GM12878 (cell line): ENCODE results near the gene HTR3E. TPM values are rescaled to one million over a fixed set of nuclear protein-coding genes. Genes with fewer than 3 reads are reported as not detected.

Experiments used
- ATAC-seq: fragments of 200-7000 bp; cut with Tn5 transposase; 3 replicates; pipeline ENCODE4 v1.9.1; 2020; ENCODE audit warnings: mild to moderate bottlenecking, moderate library complexity
- BruUV-seq: library from RNA; stranded (reverse); fragments of 400-500 nt; replicated peaks from 2 replicates; lab custom pipeline; 2021; lab: Mats Ljungman, UMichigan
- CTCF ChIA-PET: fragments of 300-600 bp; sonication (Branson Sonifier 250); formaldehyde crosslinking; extraction: SDS; loops from one replicate; lab custom pipeline; 2021; ENCODE audit warnings: inconsistent platforms; lab: Yijun Ruan, JAX
- POLR2A ChIA-PET: fragments of 350-600 bp; formaldehyde crosslinking; extraction: SDS; loops from one replicate; lab custom pipeline; 2021; ENCODE audit warnings: inconsistent platforms; lab: Charles Lee
- RAD21 ChIA-PET: fragments of 300-600 bp; sonication (Branson Sonifier 250); formaldehyde crosslinking; loops from one replicate; lab custom pipeline; 2023; ENCODE audit warnings: antibody characterized with exemption; ENCODE audit not compliant: unreplicated experiment; lab: Charles Lee
- SMC1A ChIA-PET: fragments of 300-600 bp; sonication (Branson Sonifier 250); formaldehyde crosslinking; loops from one replicate; lab custom pipeline; 2023; ENCODE audit not compliant: unreplicated experiment, uncharacterized antibody; lab: Charles Lee
- DNase-seq: peaks from one replicate; pipeline ENCODE4 v3.0.0-alpha.2; 2011; ENCODE audit warnings: low read depth, low spot score
- FAIRE-seq: peaks from 3 replicates; lab custom pipeline; 2011; peaks lifted over from hg19 to GRCh38; lab: Jason Lieb, UNC
- H2AFZ ChIP-seq: 2 replicates; pipeline ENCODE4 v1.6.0; 2011; ENCODE audit warnings: low read depth, low read length, control low read depth; ENCODE audit not compliant: control insufficient read depth
- H3K27ac ChIP-seq: 2 replicates; pipeline ENCODE4 v1.5.1; 2011; ENCODE audit warnings: control low read depth; ENCODE audit not compliant: control insufficient read depth, insufficient read depth
- H3K27me3 ChIP-seq, 2 experiments: replicated peaks in 1 of 2; 2 replicates each; pipeline versions ENCODE4 v1.6.0 to v1.6.1; 2011; ENCODE audit warnings: low read length in 1 of 2; ENCODE audit not compliant: control insufficient read depth in 2 of 2, insufficient read depth in 2 of 2
- H3K36me3 ChIP-seq, 2 experiments: 2 replicates each; pipeline ENCODE4 v1.5.1; 2011; ENCODE audit warnings: low read length in 1 of 2; ENCODE audit not compliant: control insufficient read depth in 2 of 2, insufficient read depth in 2 of 2
- H3K4me1 ChIP-seq: 2 replicates; pipeline ENCODE4 v1.6.1; 2011; ENCODE audit warnings: mild to moderate bottlenecking, low read length, moderate library complexity, mixed read lengths; ENCODE audit not compliant: control insufficient read depth, insufficient read depth
- H3K4me2 ChIP-seq: 2 replicates; pipeline ENCODE4 v1.6.0; 2011; ENCODE audit warnings: control low read depth; ENCODE audit not compliant: control insufficient read depth, insufficient read depth
- H3K4me3 ChIP-seq: fragments of 200-600 bp; sonication (generic); 2 replicates; pipeline ENCODE4 v1.5.1; 2016
- H3K79me2 ChIP-seq: 2 replicates; pipeline ENCODE4 v1.6.0; 2011; ENCODE audit warnings: low read length; ENCODE audit not compliant: control insufficient read depth, insufficient read depth
- H3K9ac ChIP-seq: 2 replicates; pipeline ENCODE4 v1.8.0; 2011; ENCODE audit warnings: low read length, control low read depth, mixed read lengths; ENCODE audit not compliant: control insufficient read depth, insufficient read depth
- H3K9me3 ChIP-seq: replicated peaks from 3 replicates; pipeline ENCODE4 v1.5.1; 2011; ENCODE audit warnings: mild to moderate bottlenecking, low read length; ENCODE audit not compliant: control insufficient read depth, insufficient read depth
- H4K20me1 ChIP-seq: 2 replicates; pipeline ENCODE4 v1.6.0; 2011; ENCODE audit not compliant: control insufficient read depth, insufficient read depth
- IRF4 ChIP-seq: IDR thresholded peaks from 2 replicates; pipeline ENCODE4 v1.6.1; 2011; ENCODE audit warnings: low read depth, low read length
- NR2C1 ChIP-seq: fragments of 450-650 bp; IDR thresholded peaks from 2 replicates; pipeline ENCODE4 v1.6.1; 2017; ENCODE audit warnings: antibody characterized with exemption, mild to moderate bottlenecking, moderate library complexity
- PAX5 ChIP-seq: IDR thresholded peaks from 2 replicates; pipeline ENCODE4 v1.6.1; 2011; ENCODE audit warnings: low read depth, low read length, borderline replicate concordance
- RBBP5 ChIP-seq: fragments of 200-600 bp; sonication (generic); conservative IDR thresholded peaks from 2 replicates; pipeline ENCODE4 v1.6.1; 2016
- SIN3A ChIP-seq: IDR thresholded peaks from 2 replicates; pipeline ENCODE4 v1.6.1; 2012; ENCODE audit warnings: low read depth, low read length, improper control_type of control experiment
- SMC3 ChIP-seq: IDR thresholded peaks from 2 replicates; pipeline ENCODE4 v1.6.1; 2011; ENCODE audit warnings: low read length, improper control_type of control experiment, borderline replicate concordance
- STAT1 ChIP-seq: fragments of 450-650 bp; conservative IDR thresholded peaks from 2 replicates; pipeline ENCODE4 v1.6.1; 2014; ENCODE audit warnings: antibody characterized with exemption, mild to moderate bottlenecking
- TBL1XR1 ChIP-seq: IDR thresholded peaks from 2 replicates; pipeline ENCODE4 v1.6.1; 2012; ENCODE audit warnings: low read depth, low read length, improper control_type of control experiment
- TCF7 ChIP-seq: IDR thresholded peaks from 2 replicates; pipeline ENCODE4 v1.6.1; 2014; ENCODE audit warnings: antibody characterized with exemption, borderline replicate concordance
- WGBS: methylation state at CpG from one replicate; pipeline ENCODE4 v1.1.6; 2016; ENCODE audit warnings: low lambda C conversion rate; ENCODE audit not compliant: insufficient replicate concordance, insufficient coverage; ENCODE audit errors: missing lambda C conversion rate; 5-methylcytosine and 5-hydroxymethylcytosine counted together
- in situ Hi-C: fragments of 300-500 bp; cut with MboI; formaldehyde crosslinking; loops from 9 replicates; pipeline ENCODE4 v1.14.3; 2018; ENCODE audit warnings: mixed read lengths
- intact Hi-C: fragments of 100-400 bp; cut with micrococcal nuclease; formaldehyde crosslinking; loops from one replicate; pipeline ENCODE4 v1.14.2; 2022; ENCODE audit not compliant: unreplicated experiment
- polyA plus RNA-seq, 11 experiments: library from polyadenylated mRNA; depleted of rRNA in 4 of 11; unstranded in 6 of 11; stranded (reverse) in 5 of 11; fragments of >200 nt; fragmentation: Nextera tagmentation in 4 of 11; fragmentation: Illumina TruSeq in 1 of 11; extraction: Ambion mirVana in 4 of 11; extraction: Trizol in 1 of 11; gene quantifications; 1 replicate in 1 of 11; 2 replicates in 10 of 11; pipeline versions ENCODE4 v1.2.1 to v1.2.3, GENCODE V29; 2011 to 2016; ENCODE audit warnings: inconsistent platforms in 2 of 11, missing spikeins in 2 of 11, low read depth in 1 of 11
- total RNA-seq, 4 experiments: library from RNA; depleted of rRNA in 3 of 4; stranded (reverse); fragments of >200 nt in 3 of 4; fragmentation: Illumina TruSeq in 1 of 4; extraction: Trizol in 1 of 4; gene quantifications; 2 replicates each; pipeline versions ENCODE4 v1.2.1 to v1.2.3, GENCODE V29; 2013 to 2021
- TF ChIP-seq, protein P1 (sequence below): IDR thresholded peaks from 2 replicates; pipeline ENCODE4 v1.6.1; 2012; ENCODE audit warnings: low read length, inconsistent platforms
- TF ChIP-seq, protein P2 (sequence below): fragments of 450-650 bp; IDR thresholded peaks from 2 replicates; pipeline ENCODE4 v1.6.1; 2014; ENCODE audit warnings: mild to moderate bottlenecking
- TF ChIP-seq, protein P3 (sequence below): fragments of 450-650 bp; IDR thresholded peaks from 2 replicates; pipeline ENCODE4 v1.6.1; 2017; ENCODE audit warnings: antibody characterized with exemption, mild to moderate bottlenecking, moderate library complexity

HTR3E gene
- total and polyA plus RNA-seq, 10 of the 15 experiments (the other 5 are each of a cell fraction or from before 2014, with no cell fraction given): not detected

DNA sequence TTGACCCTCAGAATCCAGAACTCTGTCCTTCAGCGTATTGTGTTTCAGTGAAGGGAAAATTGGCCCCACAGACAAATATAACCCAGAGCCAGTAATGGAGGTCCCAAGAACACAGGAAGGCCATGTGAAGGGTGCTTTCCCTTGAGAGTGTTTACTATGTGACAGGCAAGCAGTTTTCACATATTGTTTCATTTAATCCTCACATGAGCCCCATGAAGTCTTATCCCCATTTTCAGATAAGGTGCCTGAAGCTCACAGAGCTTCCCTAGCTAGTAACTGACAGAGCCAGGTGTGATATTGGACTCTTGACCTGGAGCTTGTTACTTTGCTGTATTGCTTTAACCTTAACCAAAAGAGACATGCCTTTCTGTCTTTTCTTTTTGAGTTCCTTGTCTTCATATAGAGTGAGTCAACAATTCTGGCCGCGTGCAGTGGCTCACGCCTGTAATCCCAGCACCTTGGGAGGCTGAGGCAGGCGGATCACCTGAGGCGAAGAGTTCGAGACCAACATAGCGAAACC, 48.9 kb downstream of the HTR3E start:
- ChIA-PET CTCF (interaction anchor here (0.6 to 2.0 kb wide), 4 partner anchors 9 to 104 kb away, joined by 3 to 8 read pairs (median 4); partner anchors contain the start of genes DVL3 and EEF1AKMT4), SMC1A (interaction anchor here (1.0 to 1.5 kb wide), 4 partner anchors 9 to 108 kb away, joined by 3 to 5 read pairs (median 4); partner anchors contain the start of gene EIF2B5), RAD21 (interaction anchor here (0.9 to 1.6 kb wide), 2 partner anchors 10 to 82 kb away, joined by 3 read pairs; partner anchors contain the start of gene DVL3), POLR2A (no interaction called here)
- DNase-seq (no peak), ATAC-seq (no peak), FAIRE-seq (no peak)
- intact Hi-C loops: no loop called here
- H3K4me2 ChIP-seq: no peak overlapping the region
- no peak overlapping the region for H3K4me3 ChIP-seq
- H3K9ac ChIP-seq: no peak overlapping the region
- H3K9me3 ChIP-seq: no peaks in the 10 kb centered on the region
- TF ChIP-seq IRF4 (no peak), RBBP5 (no peak)
- H3K79me2 ChIP-seq: no peaks in the 10 kb centered on the region
- 90% methylated on average over 8 of the region's 8 CpGs for WGBS
- no TSS peak for BruUV-seq
- no peaks in the 10 kb centered on the region for H3K27me3 ChIP-seq
- peaks cover 27 to 30% of the 10 kb centered on the region in 2 experiments for H3K36me3 ChIP-seq
- no peak overlapping the region for H2AFZ ChIP-seq
- no peaks in the 10 kb centered on the region for H4K20me1 ChIP-seq
- in situ Hi-C loops: no loop called here
- no peak overlapping the region for H3K27ac ChIP-seq
- H3K4me1 ChIP-seq: no peaks in the 10 kb centered on the region; the same call in 1 of the 2 replicates

DNA sequence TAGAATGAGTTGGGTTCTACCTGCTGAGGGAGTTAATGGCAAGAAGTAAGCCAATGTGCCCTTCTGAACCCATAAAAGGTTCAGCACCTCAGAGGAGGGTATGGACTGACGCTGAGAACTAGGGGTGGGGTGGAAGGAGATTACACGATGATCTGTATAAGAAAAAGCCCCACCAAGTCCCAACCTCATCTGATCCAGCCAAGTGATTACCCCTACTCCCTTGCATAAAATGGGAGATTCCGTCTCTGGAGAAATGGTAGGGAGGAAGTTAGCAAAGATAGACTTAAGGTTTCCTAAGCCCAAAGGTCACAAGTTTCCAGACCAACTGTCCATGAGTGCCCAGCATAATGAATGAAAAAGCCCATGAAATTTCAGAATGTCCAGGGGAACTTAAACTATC, 51.2 kb downstream of the HTR3E start:
- intact Hi-C loops (no loop called here), in situ Hi-C loops (no loop called here)
- H3K79me2 ChIP-seq: no peaks in the 10 kb centered on the region
- no peak overlapping the region for H3K27ac ChIP-seq
- ChIA-PET SMC1A (no interaction called here), CTCF (interaction anchor here (0.6 to 1.0 kb wide), 3 partner anchors 73 to 352 kb away, joined by 3 to 5 read pairs (median 3); no protein-coding TSS in a partner anchor), POLR2A (no interaction called here), RAD21 (no interaction called here)
- peaks cover 15 to 16% of the 10 kb centered on the region in 2 experiments for H3K36me3 ChIP-seq
- 91% methylated on average over 3 of the region's 3 CpGs for WGBS
- DNase-seq: no peak
- no peaks in the 10 kb centered on the region for H4K20me1 ChIP-seq
- H2AFZ ChIP-seq: no peak overlapping the region
- H3K9me3 ChIP-seq: no peaks in the 10 kb centered on the region
- H3K27me3 ChIP-seq: no peaks in the 10 kb centered on the region
- no peak for FAIRE-seq
- ATAC-seq: no peak
- no peak overlapping the region for H3K9ac ChIP-seq
- BruUV-seq: no TSS peak
- no peak overlapping the region for H3K4me2 ChIP-seq
- H3K4me3 ChIP-seq: no peak overlapping the region
- H3K4me1 ChIP-seq: no peaks in the 10 kb centered on the region; the same call in 1 of the 2 replicates
- TF ChIP-seq STAT1 (no peak), SMC3 (no peak), PAX5 (no peak), SIN3A (no peak), RBBP5 (no peak), TCF7 (no peak), NR2C1 (no peak), TBL1XR1 (no peak)
- TF ChIP-seq, protein P1, sequence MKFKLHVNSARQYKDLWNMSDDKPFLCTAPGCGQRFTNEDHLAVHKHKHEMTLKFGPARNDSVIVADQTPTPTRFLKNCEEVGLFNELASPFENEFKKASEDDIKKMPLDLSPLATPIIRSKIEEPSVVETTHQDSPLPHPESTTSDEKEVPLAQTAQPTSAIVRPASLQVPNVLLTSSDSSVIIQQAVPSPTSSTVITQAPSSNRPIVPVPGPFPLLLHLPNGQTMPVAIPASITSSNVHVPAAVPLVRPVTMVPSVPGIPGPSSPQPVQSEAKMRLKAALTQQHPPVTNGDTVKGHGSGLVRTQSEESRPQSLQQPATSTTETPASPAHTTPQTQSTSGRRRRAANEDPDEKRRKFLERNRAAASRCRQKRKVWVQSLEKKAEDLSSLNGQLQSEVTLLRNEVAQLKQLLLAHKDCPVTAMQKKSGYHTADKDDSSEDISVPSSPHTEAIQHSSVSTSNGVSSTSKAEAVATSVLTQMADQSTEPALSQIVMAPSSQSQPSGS: no peak
- TF ChIP-seq, protein P2, sequence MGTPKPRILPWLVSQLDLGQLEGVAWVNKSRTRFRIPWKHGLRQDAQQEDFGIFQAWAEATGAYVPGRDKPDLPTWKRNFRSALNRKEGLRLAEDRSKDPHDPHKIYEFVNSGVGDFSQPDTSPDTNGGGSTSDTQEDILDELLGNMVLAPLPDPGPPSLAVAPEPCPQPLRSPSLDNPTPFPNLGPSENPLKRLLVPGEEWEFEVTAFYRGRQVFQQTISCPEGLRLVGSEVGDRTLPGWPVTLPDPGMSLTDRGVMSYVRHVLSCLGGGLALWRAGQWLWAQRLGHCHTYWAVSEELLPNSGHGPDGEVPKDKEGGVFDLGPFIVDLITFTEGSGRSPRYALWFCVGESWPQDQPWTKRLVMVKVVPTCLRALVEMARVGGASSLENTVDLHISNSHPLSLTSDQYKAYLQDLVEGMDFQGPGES: no peak
- TF ChIP-seq, protein P3, sequence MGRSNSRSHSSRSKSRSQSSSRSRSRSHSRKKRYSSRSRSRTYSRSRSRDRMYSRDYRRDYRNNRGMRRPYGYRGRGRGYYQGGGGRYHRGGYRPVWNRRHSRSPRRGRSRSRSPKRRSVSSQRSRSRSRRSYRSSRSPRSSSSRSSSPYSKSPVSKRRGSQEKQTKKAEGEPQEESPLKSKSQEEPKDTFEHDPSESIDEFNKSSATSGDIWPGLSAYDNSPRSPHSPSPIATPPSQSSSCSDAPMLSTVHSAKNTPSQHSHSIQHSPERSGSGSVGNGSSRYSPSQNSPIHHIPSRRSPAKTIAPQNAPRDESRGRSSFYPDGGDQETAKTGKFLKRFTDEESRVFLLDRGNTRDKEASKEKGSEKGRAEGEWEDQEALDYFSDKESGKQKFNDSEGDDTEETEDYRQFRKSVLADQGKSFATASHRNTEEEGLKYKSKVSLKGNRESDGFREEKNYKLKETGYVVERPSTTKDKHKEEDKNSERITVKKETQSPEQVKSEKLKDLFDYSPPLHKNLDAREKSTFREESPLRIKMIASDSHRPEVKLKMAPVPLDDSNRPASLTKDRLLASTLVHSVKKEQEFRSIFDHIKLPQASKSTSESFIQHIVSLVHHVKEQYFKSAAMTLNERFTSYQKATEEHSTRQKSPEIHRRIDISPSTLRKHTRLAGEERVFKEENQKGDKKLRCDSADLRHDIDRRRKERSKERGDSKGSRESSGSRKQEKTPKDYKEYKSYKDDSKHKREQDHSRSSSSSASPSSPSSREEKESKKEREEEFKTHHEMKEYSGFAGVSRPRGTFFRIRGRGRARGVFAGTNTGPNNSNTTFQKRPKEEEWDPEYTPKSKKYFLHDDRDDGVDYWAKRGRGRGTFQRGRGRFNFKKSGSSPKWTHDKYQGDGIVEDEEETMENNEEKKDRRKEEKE: no peak
